GM23248 (cell line): ENCODE data around the gene CACNB4.

ENCODE experiments used
- EZH2 ChIP-seq: fragments of 200-600 bp; sonication (generic); IDR thresholded peaks from 2 replicates; pipeline ENCODE4 v1.6.1; 2018; ENCODE audit warnings: antibody characterized with exemption, mild to moderate bottlenecking; ENCODE audit not compliant: insufficient read depth, poor library complexity, severe bottlenecking
- EZH2phosphoT487 ChIP-seq: fragments of 200-600 bp; sonication (generic); IDR thresholded peaks from 2 replicates; pipeline ENCODE4 v1.6.1; 2018; ENCODE audit warnings: antibody characterized with exemption, moderate library complexity, mild to moderate bottlenecking, low read depth; ENCODE audit not compliant: insufficient read depth

- TF ChIP-seq EZH2phosphoT487 (no peak), EZH2 (no peak)
These were observed 14.8 kb downstream of the CACNB4 start for GRCh38 chr2:152084076-152084475.
